Parathyroid adenoma (tissue), 2 donors: ENCODE results near the gene RPP40.

Source experiments
- H2AFZ ChIP-seq: fragments of 300-600 bp; sonication (generic); one replicate; pipeline ENCODE4 v1.7.0; 2017; ENCODE audit warnings: antibody characterized with exemption, mild to moderate bottlenecking
- H3K27ac ChIP-seq: fragments of 300-600 bp; sonication (generic); one replicate; pipeline ENCODE4 v1.7.0; 2017
- H3K27me3 ChIP-seq: fragments of 300-600 bp; sonication (generic); one replicate; pipeline ENCODE4 v1.7.0; 2017; ENCODE audit warnings: low read length; ENCODE audit not compliant: control insufficient read depth, insufficient read depth
- H3K36me3 ChIP-seq: fragments of 300-600 bp; sonication (generic); one replicate; pipeline ENCODE4 v1.7.0; 2017; ENCODE audit warnings: low read length; ENCODE audit not compliant: control insufficient read depth, insufficient read depth
- H3K4me1 ChIP-seq: fragments of 300-600 bp; sonication (generic); one replicate; pipeline ENCODE4 v1.7.0; 2017; ENCODE audit warnings: control low read depth
- H3K4me2 ChIP-seq: fragments of 300-600 bp; sonication (generic); one replicate; pipeline ENCODE4 v1.7.0; 2017; ENCODE audit warnings: low read length
- H3K4me3 ChIP-seq: fragments of 300-600 bp; sonication (generic); one replicate; pipeline ENCODE4 v1.7.0; 2017; ENCODE audit warnings: low read depth, low read length
- H3K79me2 ChIP-seq: fragments of 300-600 bp; sonication (generic); one replicate; pipeline ENCODE4 v1.7.0; 2017; ENCODE audit warnings: control low read depth
- H3K9ac ChIP-seq: fragments of 300-600 bp; sonication (generic); one replicate; pipeline ENCODE4 v1.7.0; 2017; ENCODE audit warnings: mild to moderate bottlenecking
- H3K9me3 ChIP-seq: fragments of 300-600 bp; sonication (generic); one replicate; pipeline ENCODE4 v1.7.0; 2017; ENCODE audit warnings: low read length; ENCODE audit not compliant: control insufficient read depth
- TF ChIP-seq, protein P1 (sequence below): fragments of 300-600 bp; sonication (generic); IDR thresholded peaks from one replicate; pipeline ENCODE4 v1.7.0; 2017; ENCODE audit warnings: antibody characterized with exemption, mild to moderate bottlenecking
- donor health status: primary hyperparathyroidism.

RPP40 gene

DNA sequence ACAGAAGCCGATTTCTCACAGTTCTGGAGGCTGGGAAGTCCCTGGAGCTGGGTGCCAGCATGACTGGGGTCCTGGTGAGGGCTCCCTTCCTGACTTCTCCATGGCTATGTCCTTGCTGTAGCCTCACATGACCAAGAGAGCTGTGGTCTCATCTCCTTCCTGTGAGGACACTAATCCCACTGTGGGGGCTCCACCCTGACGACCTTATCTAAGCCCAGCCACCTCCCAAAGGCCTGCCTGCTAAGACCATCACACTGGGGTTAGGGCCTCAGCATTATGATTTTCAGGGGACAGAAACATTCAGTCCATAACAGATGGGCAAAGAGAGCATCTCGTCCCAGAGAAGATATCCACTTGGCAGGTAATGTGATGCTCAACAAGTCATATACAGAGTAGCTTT is 16.8 kb downstream of the RPP40 start:
- no peak overlapping the region for H3K4me3 ChIP-seq
- H3K4me1 ChIP-seq = no peaks in the 10 kb centered on the region
- no peak overlapping the region for H3K27ac ChIP-seq
- H3K9me3 ChIP-seq = no peaks in the 10 kb centered on the region
- no peak overlapping the region for H3K4me2 ChIP-seq
- no peaks in the 10 kb centered on the region for H3K79me2 ChIP-seq
- TF ChIP-seq, protein P1, sequence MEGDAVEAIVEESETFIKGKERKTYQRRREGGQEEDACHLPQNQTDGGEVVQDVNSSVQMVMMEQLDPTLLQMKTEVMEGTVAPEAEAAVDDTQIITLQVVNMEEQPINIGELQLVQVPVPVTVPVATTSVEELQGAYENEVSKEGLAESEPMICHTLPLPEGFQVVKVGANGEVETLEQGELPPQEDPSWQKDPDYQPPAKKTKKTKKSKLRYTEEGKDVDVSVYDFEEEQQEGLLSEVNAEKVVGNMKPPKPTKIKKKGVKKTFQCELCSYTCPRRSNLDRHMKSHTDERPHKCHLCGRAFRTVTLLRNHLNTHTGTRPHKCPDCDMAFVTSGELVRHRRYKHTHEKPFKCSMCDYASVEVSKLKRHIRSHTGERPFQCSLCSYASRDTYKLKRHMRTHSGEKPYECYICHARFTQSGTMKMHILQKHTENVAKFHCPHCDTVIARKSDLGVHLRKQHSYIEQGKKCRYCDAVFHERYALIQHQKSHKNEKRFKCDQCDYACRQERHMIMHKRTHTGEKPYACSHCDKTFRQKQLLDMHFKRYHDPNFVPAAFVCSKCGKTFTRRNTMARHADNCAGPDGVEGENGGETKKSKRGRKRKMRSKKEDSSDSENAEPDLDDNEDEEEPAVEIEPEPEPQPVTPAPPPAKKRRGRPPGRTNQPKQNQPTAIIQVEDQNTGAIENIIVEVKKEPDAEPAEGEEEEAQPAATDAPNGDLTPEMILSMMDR = no peak
- no peaks in the 10 kb centered on the region for H3K27me3 ChIP-seq
- no peak overlapping the region for H3K9ac ChIP-seq
- no peak overlapping the region for H2AFZ ChIP-seq
- H3K36me3 ChIP-seq = no peaks in the 10 kb centered on the region

DNA sequence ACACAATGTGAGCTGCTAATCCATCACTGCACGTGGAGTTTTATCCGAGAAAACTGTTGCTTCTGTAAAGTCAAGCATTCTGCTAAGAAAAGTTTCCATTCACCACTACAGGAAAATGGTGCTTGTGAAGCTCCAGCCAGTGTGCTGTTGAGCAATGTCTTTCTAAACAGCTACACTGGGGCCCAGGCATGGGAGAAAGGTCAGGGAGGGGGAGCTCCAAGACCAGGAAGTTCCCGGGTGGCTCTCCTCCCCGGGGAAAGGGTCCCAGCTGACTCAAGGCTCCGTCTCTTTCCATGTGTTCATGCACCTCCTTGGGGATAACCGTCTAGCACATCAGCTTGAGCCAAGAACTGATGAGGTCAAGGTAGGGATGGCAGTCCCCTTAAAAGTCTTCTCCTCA is 20.5 kb downstream of the RPP40 start:
- H3K79me2 ChIP-seq = no peaks in the 10 kb centered on the region
- H3K4me3 ChIP-seq = no peak overlapping the region
- H3K36me3 ChIP-seq = no peaks in the 10 kb centered on the region
- no peaks in the 10 kb centered on the region for H3K4me1 ChIP-seq
- H3K9me3 ChIP-seq = no peaks in the 10 kb centered on the region
- H3K4me2 ChIP-seq = no peak overlapping the region
- H3K9ac ChIP-seq = no peak overlapping the region
- H3K27me3 ChIP-seq = no peaks in the 10 kb centered on the region
- no peak overlapping the region for H2AFZ ChIP-seq
- no peak overlapping the region for H3K27ac ChIP-seq
- TF ChIP-seq, protein P1 = no peak

DNA sequence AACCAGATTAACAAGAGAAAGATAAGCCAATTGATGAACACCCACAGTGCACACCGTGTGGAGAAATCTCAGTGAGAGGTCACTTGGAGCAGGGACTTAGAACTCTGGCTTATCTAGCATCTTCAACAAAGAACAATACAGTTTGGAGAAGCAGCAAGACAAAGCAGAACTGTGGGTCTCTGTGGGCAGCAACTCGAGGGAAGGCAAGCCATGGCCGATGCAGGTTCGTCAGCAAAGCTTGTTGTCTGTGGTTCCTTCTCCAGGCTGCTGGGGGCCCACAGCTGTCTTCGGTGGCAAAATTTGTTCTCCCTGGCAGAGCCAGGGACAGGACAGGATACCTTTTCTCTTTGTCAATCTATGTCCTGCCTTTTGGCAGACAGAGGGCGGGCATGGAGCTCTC is 22.1 kb downstream of the RPP40 start:
- Histone ChIP-seq H3K79me2 (no peaks in the 10 kb centered on the region), H2AFZ (peak overlapping the region; percentile 51), H3K4me3 (no peak overlapping the region), H3K27me3 (no peaks in the 10 kb centered on the region), H3K4me2 (no peak overlapping the region), H3K36me3 (no peaks in the 10 kb centered on the region), H3K9me3 (no peaks in the 10 kb centered on the region), H3K27ac (no peak overlapping the region), H3K9ac (no peak overlapping the region), H3K4me1 (no peaks in the 10 kb centered on the region)
- TF ChIP-seq, protein P1 = no peak

DNA sequence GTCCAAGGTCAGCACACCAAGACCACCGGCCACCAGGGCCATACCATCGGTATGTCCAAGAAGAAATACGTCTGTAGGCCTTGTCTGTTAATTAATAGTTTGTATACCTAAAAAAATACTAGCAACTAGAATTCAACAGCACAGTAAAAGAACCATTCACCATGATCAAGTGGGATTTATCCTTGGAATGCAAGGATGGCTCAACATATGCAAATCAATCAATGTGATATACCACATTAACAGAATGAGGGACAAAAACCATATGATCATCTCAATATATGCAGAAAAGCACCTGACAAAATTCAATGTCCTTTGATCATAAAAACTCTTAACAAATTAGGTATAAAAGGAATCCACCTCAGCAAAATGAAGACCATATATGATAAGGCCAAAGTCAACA is 24.4 kb downstream of the RPP40 start:
- Histone ChIP-seq H3K4me1 (peaks cover 3% of the 10 kb centered on the region), H3K4me3 (no peak overlapping the region), H3K27ac (no peak overlapping the region), H3K79me2 (no peaks in the 10 kb centered on the region), H2AFZ (no peak overlapping the region), H3K9ac (no peak overlapping the region), H3K27me3 (no peaks in the 10 kb centered on the region), H3K4me2 (no peak overlapping the region), H3K9me3 (no peaks in the 10 kb centered on the region), H3K36me3 (no peaks in the 10 kb centered on the region)
- TF ChIP-seq, protein P1 = no peak

DNA sequence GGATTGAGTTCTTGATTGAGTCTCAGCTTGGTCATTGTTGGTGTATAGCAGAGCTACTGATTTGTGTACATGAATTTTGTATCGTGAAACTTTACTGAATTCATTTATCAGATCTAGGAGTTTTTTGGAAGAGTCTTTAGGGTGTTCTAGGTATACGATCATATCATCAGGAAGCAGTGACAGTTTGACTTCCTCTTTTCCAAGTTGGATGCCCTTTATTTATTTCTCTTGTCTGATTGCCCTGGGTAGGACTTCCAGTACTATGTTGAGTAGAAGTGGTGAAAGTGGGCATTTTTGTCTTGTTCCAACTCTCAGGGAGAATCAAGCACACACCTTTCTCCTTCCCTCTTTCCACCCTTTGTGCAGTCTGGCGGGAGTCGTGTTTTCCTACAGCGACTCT is 26.4 kb downstream of the RPP40 start:
- no peak overlapping the region for H3K27ac ChIP-seq
- no peak overlapping the region for H2AFZ ChIP-seq
- no peaks in the 10 kb centered on the region for H3K27me3 ChIP-seq
- no peaks in the 10 kb centered on the region for H3K36me3 ChIP-seq
- H3K9ac ChIP-seq = no peak overlapping the region
- no peaks in the 10 kb centered on the region for H3K9me3 ChIP-seq
- no peaks in the 10 kb centered on the region for H3K79me2 ChIP-seq
- TF ChIP-seq, protein P1 = no peak
- H3K4me3 ChIP-seq = no peak overlapping the region
- peaks cover 8% of the 10 kb centered on the region for H3K4me1 ChIP-seq
- H3K4me2 ChIP-seq = no peak overlapping the region
